HG02623 (cell line): ENCODE results near the gene BST2.

Source experiments
- ATAC-seq: cut with Tn5 transposase; IDR thresholded peaks from one replicate; pipeline ENCODE4 v1.9.1; 2021; ENCODE audit warnings: moderate library complexity; ENCODE audit not compliant: unreplicated experiment

BST2 gene, protein sequence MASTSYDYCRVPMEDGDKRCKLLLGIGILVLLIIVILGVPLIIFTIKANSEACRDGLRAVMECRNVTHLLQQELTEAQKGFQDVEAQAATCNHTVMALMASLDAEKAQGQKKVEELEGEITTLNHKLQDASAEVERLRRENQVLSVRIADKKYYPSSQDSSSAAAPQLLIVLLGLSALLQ

DNA sequence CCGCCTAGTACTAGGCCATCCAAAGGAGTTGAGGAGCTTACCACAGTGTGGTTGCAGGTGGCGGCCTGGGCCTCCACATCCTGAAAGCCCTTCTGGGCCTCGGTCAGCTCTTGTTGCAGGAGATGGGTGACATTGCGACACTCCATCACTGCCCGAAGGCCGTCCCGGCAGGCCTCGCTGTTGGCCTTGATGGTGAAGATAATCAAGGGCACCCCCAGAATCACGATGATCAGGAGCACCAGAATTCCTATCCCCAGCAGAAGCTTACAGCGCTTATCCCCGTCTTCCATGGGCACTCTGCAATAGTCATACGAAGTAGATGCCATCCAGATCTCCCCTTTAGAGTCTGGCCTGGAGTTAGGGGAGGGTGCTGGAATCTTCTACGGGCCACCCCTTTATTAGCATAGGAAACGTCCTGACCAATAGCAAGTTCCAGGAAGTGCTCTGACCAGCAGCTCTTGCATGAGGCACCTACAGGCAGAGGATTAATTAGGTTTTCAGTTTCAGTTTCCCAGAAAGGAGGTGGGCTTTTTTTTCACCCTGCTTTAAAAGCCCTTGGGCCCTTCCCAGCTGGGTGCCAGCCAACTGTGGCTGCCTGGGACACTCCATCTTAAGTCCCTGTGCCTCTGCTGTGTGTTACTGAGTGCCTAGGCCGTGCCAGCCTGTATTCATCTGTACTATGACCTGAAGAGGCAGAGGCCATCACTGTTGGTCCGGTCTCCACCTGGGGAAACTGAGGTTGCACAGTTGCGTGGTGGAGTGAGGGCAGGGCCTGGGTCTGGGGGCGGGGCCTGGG is at the start of gene BST2:
BST2 (minus strand) TSS at position 381 of the 796 bp plus-strand sequence; CDS start at position 326, 55 bp downstream.
- ATAC-seq: peak; percentile 85

DNA sequence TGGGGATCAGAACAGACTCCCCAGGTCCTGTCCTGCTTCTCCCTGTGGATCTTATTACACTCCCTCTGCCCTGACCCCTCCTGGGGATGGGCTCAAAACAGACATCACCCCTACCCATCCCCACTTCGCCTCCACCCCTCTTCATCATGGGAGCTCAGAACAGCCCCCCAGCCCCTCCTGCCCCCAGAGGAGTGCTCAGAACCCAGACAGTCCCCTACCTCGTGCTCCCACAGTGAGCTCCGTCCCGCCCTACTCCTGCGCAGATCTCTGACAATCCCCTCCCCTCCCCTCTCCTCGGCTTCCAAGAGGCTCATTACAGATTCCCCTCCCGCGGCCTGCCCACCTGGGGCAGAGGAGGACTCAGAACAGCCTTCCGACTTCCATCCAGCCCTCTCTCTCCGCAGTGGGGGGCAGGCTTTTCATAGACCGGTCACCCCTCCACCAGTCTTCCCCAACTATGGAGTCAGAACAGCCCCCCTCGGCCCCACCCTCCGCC is 49.2 kb upstream of the BST2 start:
- no peak for ATAC-seq

DNA sequence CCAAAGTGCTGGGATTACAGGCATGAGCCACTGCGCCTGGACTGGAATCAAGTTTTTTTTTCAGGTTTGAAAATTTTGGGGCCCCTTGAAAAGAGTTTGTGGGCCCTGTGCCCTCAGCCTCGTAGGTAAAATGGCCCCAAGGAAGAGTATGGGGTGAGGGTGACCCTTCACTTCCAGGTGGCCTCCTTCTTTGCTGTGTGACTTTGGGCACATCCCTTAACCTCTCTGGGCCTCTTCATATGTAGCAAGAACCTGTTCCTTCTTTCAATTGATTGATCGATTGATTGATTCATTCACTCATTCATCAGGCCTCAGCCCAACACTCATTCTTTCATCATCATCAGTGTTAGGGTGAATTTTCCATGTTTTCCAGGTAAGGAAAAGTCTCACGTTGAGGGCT is 46.4 kb upstream of the BST2 start:
- no peak for ATAC-seq

DNA sequence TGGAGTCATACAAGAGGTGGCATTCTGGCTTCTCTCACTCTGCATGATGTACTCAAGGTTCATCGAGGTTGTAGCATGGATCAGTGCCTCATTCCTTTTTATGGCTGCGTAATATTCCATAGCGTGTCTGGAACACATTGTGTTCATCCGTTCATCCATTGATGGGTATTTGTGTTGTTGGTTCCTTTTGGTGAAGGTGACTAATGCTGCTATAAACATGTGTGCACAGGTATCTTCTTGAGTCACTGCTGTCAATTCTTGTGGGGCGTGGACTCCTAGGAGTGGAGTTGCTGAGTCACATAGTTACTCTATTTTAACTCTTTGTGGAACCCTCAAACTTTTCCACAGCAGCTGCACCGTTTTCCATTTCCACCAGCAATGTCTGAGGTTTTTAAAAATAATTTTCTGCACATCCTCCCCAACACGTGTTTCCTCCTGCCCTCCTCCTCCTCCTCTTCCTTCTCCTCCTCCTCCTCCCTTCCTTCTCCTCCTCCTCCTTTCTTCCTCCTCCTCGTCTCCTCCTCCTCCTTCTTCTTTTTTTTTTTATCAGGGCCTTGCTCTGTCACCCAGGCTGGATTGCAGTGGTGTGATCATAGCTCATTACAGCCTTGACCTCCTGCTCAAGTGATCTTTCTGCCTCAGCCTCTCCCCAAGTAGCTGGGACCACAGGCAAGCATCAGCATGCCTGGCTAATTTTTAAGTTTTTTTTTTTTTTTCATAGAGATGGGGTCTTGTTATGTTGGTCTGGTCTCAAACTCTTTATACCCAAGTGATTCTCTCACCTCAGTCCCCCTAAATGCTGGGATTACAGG is 45.0 kb upstream of the BST2 start:
- no peak for ATAC-seq

GRCh38 chr19:17448131-17448967 is 42.9 kb upstream of the BST2 start, which contains the start of gene TMEM221:
TSS of gene TMEM221 (minus strand) at chr19:17448668. CDS start at chr19:17448462, 206 bp downstream.
- ATAC-seq: no peak

GRCh38 chr19:17447704-17448130 is 42.3 kb upstream of the BST2 start:
- no peak for ATAC-seq

DNA sequence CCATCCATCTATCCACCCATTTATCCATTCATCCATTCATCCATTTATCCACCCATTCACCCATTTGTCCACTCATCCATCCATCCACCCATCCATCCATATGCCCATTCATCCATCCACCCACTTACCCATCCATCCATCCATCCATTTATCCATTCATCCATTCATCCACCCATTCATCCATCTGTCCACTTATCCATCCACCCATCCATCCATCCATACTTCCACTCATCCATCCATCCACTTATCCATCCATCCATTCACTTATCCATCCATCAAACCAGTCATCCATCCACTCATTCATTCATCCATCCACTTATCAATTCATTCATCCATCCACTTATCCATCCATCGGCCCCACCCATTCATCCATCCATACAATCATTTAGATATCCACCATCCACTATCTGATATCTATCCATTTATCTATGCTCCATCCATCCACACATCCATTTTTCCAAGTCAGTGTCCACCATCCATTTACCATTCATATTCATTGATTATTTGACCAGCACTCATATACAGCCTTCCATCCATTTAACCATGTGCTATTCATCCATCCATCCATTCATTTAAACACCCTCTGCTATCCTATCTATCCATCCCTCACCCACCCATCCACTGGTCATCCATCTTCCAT is 40.2 kb upstream of the BST2 start:
- no peak for ATAC-seq

- no peak for ATAC-seq
Measured at GRCh38 chr19:17441241-17442021, 36.0 kb upstream of the BST2 start.

GRCh38 chr19:17436874-17437267 is 31.4 kb upstream of the BST2 start:
- no peak for ATAC-seq

DNA sequence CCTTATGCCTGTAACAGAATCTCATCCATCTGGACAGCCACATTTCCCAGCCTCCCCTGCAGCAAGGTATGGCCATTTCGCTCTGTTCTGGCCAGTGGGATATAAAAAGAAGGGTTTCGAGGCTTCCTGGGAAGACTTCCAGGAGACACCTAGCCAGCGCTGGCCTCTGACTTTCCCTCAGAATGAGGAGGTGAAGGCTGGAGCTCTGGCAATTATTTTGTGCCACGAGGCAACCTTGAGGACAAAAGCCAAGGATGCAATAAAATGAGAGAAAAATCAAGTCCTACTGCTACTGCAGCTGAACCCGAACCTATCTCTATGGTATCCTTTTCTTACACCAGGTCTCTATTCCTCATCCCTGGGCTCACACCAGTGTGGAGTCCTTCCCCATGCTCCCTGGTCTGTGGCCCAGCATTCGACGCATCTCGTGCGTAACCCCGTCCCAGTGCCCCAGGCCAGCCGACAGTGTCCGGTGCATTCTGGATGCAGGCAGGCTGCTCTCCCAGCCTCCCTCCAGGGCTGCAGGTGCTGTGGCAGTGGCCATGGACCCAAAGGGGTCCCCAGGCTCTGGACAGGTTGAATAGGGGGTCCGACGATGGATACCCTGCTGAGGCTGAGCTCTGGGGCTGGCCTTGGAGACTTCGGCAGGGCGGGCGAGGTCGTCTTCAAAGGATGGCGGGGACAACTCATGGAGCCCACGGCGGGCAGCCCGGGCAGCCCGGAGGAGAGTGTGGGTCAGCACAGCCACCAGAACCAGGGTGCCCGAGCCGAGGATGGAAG is 30.9 kb upstream of the BST2 start:
- no peak for ATAC-seq

DNA sequence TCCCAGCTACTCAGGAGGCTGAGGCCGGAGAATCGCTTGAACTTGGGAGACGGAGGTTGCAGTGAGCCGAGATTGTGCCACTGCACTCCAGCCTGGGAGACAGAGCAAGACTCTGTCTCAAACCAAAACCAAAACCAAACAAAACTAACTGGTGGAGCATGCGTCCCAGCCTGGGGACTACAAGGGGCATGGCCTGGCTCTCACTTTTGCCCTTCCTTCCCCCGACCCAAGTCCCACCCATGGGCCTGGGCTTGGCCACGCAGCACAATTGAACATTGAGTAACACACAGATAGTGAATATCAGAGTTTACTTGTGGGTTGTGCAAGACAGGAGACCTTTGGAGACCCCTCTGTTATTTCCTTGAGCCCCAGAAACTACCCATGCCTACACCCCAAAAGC is 29.8 kb upstream of the BST2 start:
- no peak for ATAC-seq

- no peak for ATAC-seq
Measured at GRCh38 chr19:17431417-17431816, 26.0 kb upstream of the BST2 start.

GRCh38 chr19:17429641-17430113 is 24.2 kb upstream of the BST2 start:
- ATAC-seq: no peak

DNA sequence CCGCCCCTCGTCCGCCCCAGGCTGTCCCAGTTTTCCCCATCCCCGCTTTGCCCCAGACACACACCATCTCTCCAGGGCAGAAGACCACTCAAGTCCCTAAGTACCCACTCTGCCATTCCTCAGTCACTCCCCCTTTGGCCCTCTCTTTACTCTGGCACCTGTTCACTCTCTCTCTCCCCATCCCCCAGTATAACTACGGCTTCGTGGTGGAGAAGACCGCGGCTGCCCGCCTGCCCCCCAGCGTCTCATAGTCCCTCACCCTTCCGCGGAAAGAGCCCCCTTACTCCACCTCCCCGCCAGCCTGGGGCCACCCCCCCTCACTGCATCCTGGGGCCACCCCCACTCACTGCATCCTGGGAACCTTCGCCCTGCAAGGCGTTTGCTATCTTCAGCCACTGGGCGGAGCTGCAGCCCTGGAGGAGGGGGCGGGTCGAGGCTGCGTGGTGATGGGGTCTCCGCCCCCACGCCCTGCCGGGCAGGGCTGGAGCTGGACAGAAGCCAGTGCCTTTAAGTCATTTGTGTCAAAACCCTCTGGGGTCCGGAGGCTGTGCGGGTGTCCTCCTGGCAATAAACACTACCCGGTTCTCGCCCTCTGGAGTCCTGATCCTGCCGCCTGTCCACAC is 19.4 kb upstream of the BST2 start:
- no peak for ATAC-seq

GRCh38 chr19:17423429-17424208 is 18.2 kb upstream of the BST2 start:
- no peak for ATAC-seq

GRCh38 chr19:17421942-17422341 is 16.5 kb upstream of the BST2 start:
- no peak for ATAC-seq

DNA sequence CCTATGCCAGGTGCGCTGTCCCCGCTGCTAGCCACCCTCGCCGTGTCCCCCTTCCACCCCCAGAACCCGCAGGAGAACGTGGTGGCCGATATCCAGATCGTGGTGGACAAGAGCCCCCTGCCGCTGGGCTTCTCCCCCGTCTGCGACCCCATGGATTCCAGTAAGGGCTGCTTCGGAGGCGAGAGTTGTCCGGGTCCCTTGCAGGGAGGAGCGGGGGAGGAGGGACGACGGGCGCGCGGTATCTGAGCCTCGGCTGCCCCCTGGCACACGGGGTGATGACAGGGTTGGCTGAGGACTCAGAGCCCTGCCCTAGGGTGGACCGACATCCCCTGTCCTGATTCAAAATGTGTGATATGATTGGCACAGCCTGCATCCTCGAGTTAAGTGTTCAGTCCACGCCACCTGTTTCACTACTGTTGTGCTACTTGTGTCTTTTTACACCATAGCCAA is 15.1 kb upstream of the BST2 start:
- no peak for ATAC-seq
